ENCODE measurements around the gene ABI3BP.

Gene ABI3BP

DNA sequence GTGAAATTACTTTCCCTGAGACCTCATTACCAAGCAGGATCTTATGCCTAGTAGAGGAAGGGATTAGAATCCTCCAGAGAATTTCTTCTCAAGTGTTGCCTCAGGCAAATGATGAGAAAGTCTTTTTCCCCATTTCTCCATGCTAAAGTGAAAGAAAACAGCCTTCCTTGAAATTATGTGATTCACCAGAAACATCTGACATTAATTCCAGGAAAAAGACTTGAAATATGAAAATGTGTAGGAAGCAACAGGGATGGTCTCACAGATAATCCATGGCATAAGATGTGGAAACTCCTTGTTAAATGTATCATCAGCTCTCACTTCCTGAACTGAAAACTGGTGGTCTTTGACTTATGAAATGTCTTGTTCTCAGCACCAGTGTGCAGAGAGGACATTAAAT, 17.9 kb upstream of the ABI3BP start:
- no peak for TF ChIP-seq POLR2A (IDR thresholded peaks at IDR 0.05; ENCODE audit: low read length)
- no peak for TF ChIP-seq GATA1 (IDR thresholded peaks at IDR 0.05; ENCODE audit: low read depth, low read length)
- DNase-seq: no peak

DNA sequence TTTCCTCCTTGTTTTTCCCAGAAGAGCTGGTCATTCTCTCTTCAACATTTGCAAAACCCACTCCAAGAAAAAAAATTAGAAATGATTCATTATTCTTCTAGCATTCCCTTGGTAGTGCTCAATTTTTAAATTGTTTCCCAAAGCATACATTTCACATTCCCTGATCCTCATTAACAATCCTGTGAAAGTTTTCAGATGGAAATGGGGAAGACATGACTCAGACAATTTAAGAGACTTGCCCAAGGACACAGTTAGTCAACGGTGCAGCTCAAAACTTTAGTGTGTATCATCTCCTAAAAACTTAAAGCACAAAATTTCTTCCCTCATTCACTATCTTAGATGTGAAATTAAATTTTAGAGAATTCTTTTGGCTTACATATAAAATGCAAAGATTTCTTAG, 17.1 kb upstream of the ABI3BP start:
- DNase-seq: no peak
- TF ChIP-seq POLR2A (IDR thresholded peaks at IDR 0.05; ENCODE audit: low read length) (no peak), GATA1 (IDR thresholded peaks at IDR 0.05; ENCODE audit: low read depth, low read length) (no peak)

DNA sequence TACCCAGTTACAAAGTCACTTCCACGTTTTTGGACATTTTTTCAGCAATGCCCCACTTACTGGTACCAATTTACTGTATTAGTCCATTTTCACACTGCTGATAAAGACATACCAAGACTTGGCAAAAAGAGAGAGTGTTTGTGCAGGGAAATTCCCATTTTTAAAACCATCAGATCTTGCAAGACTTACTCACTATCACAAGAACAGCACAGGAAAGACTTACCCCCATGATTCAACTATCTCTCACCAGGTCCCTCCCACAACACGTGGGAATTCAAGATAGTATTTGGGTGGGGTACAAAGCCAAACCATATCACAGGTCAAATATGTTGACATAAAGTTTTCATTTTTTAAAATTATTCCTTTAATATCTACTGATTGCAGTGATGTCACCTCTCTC, 16.2 kb upstream of the ABI3BP start:
- TF ChIP-seq GATA1 (IDR thresholded peaks at IDR 0.05; ENCODE audit: low read depth, low read length): no peak
- TF ChIP-seq POLR2A (IDR thresholded peaks at IDR 0.05; ENCODE audit: low read length): no peak
- DNase-seq: peak; percentile 50 to 73

DNA sequence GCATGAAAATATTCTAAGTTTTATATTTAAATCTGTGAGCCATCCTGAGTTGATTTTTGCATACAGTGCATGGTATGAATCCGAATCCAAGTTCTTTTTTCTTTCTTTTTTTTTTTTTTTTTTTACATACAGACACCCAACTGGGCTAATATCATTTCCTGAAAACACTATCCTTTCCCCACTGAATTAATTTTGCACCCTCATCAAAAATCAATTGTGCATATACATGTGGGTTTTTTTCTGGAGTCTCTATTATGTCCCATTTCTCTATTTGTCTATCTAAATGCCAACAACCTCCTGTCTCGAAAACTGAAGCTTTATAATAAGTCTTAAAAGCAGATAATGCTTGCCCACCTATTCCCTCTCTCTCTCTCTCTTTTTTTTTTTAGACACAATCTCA, 5.9 kb upstream of the ABI3BP start:
- DNase-seq: no peak
- no peak for TF ChIP-seq POLR2A (IDR thresholded peaks at IDR 0.05; ENCODE audit: low read length)
- no peak for TF ChIP-seq GATA1 (IDR thresholded peaks at IDR 0.05; ENCODE audit: low read depth, low read length)

DNA sequence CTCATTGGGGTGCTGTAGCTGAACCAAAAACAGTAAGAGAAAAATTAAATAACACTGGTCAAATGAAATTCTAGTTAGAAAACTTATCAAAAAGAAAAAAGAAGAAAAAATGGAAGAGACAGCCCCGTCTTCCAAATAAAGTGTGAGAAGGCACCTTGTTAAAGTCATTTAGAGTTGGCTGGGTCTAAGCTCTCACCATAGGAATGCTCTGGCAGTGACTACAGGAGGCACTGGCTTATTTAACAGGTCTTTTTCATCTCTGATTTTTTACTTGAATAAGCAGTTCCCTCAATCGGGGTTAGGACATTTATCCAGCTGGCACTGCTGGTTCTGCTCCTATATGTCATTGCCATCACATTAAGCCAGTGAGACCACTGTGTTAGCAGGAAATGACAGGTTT, 1.6 kb upstream of the ABI3BP start:
- no peak for DNase-seq
- no peak for TF ChIP-seq GATA1 (IDR thresholded peaks at IDR 0.05; ENCODE audit: low read depth, low read length)
- no peak for TF ChIP-seq POLR2A (IDR thresholded peaks at IDR 0.05; ENCODE audit: low read length)

DNA sequence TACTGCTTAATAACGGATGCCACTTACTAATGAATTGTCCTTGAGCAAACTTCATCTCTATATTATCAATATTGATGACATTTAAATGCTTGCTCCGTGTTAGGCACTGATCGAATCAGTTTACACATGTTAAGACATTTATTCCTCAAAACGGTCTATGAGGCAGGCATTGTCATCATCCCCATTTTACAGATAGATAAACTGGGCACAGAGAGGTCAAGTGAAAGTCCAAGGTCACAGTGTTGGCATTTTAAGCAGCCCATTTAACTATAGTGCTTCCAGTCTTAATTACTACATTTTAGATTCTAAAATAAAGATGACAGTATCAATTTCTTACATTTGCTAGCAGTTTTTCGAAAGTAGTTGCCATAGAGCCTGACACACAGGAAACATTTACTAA, 966 bp upstream of the ABI3BP start:
- no peak for DNase-seq
- TF ChIP-seq POLR2A (IDR thresholded peaks at IDR 0.05; ENCODE audit: low read length): no peak
- TF ChIP-seq GATA1 (IDR thresholded peaks at IDR 0.05; ENCODE audit: low read depth, low read length): no peak

DNA sequence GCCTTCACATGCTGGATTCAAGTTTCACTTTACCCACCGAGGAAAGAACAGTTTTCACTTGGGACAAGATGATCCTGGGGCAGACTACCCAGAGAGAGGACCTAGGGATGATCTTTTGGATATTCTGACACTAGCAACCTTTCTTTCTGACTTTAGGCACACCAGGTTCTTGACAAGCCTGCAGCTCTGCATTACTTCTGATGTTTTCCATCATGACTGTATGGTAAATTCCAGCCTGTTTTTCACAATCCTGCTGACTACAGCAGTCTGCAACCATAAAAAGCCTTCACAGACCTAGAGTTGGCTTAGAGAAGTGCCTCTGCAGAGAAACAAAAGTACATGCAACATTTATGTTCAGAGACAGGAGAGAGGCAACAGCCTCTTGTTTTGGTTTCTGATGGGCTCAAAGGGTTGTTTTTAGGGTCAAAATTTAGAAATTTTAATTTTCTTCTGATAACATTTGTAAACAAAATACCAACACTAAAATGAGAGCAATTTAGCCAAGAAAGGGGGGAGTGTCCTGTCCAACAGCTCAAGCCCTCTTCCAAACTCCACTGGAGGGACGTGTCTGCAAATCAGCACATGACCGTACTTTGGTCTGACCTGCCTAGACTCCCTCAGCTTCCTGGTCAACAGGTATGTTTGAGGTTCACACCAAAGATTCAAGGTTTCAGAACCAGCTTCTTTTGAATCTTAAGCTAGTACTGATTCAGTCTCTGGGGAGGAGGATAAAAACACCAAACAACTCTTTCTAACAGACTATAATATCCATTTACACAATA, 799 bp downstream of the ABI3BP start:
- DNase-seq: no peak
- TF ChIP-seq GATA1 (IDR thresholded peaks at IDR 0.05; ENCODE audit: low read depth, low read length) (no peak), POLR2A (IDR thresholded peaks at IDR 0.05; ENCODE audit: low read length) (no peak)

DNA sequence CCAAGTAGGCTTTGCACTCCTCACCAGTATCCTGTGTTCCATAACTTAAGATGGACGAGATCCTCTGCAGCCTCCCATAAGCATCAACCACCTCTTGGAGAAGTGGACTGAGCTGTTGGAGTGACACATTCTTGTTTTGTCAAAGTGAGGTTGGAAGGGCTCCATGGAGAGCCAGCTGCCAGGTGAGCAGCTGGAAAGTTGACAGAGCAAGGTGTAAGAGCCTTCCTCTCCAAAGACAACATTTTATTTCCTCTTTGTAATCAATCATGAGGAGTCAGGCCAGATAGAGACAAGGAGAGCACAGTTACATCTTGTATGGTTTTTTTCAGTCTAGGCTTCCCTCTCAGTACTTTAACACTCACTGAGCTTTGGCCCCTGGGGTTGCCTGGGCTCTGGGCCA, 5.1 kb downstream of the ABI3BP start:
- no peak for TF ChIP-seq GATA1 (IDR thresholded peaks at IDR 0.05; ENCODE audit: low read depth, low read length)
- no peak for TF ChIP-seq POLR2A (IDR thresholded peaks at IDR 0.05; ENCODE audit: low read length)
- DNase-seq: no peak

DNA sequence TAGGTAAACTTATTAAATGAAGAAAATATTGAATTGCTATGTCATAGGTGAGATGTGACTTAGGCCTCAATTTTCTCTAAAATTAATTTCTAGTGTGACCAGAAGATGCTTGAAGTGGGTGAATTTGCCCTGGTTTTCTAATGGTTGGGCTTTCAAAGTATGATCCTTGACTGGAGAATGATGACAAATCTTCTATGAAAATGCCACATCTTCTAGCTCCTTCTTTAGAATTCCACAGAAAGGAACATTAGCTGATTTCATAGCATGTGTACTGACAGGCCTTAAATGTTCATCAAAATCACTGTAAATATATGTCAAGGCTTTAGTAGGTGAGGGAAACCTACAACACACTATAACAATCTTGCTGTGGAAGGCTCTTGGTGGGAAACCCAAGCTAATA, 8.9 kb downstream of the ABI3BP start:
- TF ChIP-seq GATA1 (IDR thresholded peaks at IDR 0.05; ENCODE audit: low read depth, low read length): no peak
- TF ChIP-seq POLR2A (IDR thresholded peaks at IDR 0.05; ENCODE audit: low read length): no peak
- no peak for DNase-seq

DNA sequence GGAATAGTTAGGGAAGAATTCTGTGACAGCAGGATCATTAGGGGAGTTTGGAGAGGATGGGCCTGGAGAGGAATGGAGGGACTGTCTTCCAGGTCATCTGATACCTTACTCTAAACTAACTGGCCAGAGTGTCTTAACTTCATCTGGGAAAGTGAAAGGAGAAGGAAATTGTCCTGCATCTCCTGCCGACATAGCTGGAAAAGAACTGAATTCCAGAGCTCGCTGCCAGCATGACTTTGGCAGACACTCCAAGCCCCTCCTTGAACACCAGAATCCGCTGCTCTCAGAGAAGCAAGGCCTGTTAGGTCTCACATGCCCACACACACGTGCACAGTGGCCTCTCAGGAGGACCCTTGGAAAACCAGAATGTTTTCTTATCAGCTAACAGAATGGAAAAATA, 10.5 kb downstream of the ABI3BP start:
- DNase-seq: no peak
- TF ChIP-seq GATA1 (IDR thresholded peaks at IDR 0.05; ENCODE audit: low read depth, low read length) (no peak), POLR2A (IDR thresholded peaks at IDR 0.05; ENCODE audit: low read length) (no peak)

DNA sequence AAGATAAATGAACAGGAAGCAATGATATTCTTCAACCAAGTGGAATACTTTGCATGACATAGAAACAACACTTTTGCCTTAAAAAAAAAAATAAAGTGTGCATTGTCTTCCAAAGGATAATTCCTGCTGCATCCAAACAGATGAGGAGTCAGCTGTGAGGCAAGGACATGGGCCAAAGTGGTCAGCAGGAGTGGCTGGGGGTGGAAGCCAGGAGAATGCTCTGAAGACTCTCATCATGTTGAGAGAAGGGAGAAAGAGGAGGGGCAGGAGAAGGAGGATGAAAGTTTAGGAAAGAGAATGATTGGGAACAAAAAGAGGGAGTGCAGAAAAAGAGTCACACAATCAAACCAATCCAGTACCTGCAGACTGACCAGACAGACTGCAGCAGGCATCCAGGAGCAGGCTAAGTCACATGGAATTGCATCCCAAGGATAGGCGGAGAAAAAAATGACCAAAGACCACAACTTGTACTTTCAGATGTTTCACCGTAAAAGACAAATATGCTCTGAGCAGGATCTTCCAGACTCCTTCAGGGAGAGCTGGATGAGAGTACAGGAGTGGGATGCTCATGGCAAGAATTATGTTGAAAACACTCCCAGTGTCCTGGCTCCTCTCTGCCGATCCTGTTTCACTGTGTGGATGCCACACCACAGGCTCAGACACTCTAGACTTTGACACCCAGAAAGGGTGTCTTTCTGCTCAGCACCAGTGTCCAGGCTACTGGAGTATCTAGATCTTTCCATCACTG, 11.9 kb downstream of the ABI3BP start:
- TF ChIP-seq POLR2A (IDR thresholded peaks at IDR 0.05; ENCODE audit: low read length): no peak
- TF ChIP-seq GATA1 (IDR thresholded peaks at IDR 0.05; ENCODE audit: low read depth, low read length): no peak
- DNase-seq: no peak

DNA sequence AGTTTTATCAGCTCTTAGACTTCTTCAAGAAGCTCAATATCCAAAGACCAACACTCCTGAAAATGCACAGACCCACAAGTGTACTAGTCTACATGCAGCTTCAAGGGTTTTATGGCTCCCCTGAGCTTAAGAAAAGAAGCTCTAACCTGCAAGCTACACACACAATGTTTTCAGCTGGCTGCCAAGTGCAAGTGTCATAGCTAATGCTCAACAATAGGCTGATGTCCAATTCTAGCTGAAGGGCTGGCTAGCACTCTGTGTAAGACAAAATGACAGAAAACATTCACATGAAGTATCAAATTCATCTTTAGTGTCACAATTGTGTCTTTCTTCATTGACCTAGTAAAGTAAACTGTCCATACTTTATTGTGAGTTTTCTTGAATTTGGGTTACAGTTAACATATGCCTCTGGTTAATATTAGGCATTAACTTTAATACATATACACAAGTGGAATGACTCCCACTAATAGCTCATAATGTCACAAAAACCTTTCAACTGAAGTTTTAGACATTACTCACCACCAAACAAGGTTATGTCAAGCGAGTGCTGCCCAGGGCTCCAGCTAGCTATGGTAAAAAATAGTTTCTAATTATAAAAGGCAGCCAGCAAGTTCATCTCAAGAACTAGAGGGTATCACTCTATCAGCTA, 15.1 kb downstream of the ABI3BP start:
- no peak for TF ChIP-seq GATA1 (IDR thresholded peaks at IDR 0.05; ENCODE audit: low read depth, low read length)
- DNase-seq: no peak

DNA sequence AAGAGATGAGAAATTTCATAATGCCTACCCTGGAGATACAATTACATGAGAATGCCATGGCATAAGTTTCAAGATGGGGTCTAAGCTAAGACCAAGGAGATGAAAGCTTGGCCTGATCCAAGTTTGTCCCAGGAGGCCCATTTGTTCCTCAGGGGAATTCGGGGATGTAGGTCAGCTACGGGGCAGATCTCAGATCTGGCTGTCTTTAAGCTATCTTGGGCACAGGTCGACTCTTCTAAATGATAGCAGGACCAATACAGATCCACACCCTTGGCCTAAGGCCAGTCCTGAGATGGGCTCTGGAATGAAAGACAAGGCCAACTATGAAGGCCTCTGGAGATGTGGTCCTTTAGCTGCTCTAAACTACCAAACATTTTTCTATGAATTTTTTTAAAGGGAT, 16.6 kb downstream of the ABI3BP start:
- DNase-seq: no peak
- TF ChIP-seq POLR2A (IDR thresholded peaks at IDR 0.05; ENCODE audit: low read length) (no peak), GATA1 (IDR thresholded peaks at IDR 0.05; ENCODE audit: low read depth, low read length) (no peak)

DNA sequence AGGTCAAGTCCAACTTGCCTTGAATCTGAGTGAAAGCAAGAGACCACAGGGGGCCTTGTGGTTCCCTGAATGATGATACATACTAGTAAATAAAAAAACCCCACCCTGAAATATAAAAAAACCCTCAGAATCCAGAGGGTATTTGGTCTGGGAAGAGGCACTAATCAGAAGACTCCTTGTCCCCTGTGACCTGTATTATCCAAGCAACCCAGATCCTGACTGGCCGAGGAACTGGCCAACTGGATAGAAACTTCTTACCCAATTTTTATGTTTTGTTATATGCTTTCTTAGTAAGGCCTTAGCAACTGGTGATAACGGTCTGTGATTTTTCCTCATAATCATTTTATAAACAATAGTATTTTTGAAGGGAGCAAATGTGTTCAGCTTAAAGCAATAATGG, 17.5 kb downstream of the ABI3BP start:
- DNase-seq: no peak
- no peak for TF ChIP-seq POLR2A (IDR thresholded peaks at IDR 0.05; ENCODE audit: low read length)
- no peak for TF ChIP-seq GATA1 (IDR thresholded peaks at IDR 0.05; ENCODE audit: low read depth, low read length)
